Testis (tissue), 2 donors: Measurements from ENCODE around the gene KIF5C.

Experiments used
- CTCF ChIP-seq, 3 experiments: fragments of 450-650 bp in 2 of 3; fragments of 200-600 bp in 1 of 3; sonication (generic) in 1 of 3; IDR thresholded peaks; one replicate each; pipeline ENCODE4 v1.5.1; 2016 to 2019; ENCODE audit warnings: antibody characterized with exemption in 3 of 3, mild to moderate bottlenecking in 2 of 3, moderate library complexity in 1 of 3
- POLR2A ChIP-seq: fragments of 450-650 bp; IDR thresholded peaks from one replicate; pipeline ENCODE4 v1.6.1; 2017; ENCODE audit warnings: antibody characterized with exemption, mild to moderate bottlenecking, moderate library complexity

DNA sequence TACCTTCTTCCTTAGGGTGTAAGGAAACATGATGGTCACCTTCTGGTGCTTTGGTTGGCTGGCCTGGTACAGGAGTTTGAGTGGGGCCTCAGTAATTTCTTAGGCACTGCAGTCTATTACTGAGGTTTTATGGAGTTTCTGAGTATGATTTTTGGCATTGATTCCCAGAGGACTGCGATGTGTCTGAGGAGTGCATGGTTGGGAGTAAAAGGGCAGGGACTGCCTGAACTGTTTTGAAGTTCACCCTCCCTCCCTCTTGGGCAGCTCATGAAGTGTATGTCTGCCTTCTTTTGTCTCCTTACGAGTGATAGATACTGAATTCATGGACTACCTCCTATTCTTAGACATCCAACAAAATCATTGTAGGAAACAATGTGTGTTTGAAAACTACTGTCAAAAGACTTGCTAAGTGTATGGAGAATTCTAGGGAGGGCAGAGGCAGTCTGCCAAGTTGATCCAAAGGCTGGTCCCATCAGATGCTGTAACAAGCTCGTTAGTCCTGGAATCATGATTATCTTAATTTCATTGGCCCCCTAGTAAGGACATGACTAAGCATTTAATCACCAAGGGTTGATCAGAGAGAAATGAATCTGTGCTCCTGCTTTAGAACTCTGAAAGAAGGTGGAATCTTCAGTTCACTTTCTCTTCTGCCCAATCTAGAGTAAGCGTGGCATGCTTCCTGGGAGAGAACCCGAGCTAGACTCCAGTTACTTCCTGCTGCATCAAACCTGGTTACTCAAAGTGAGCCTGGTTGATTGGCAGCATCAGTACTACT is 190.0 kb downstream of the KIF5C start:
- no peak for TF ChIP-seq CTCF (IDR thresholded peaks at IDR 0.05)
- TF ChIP-seq POLR2A = no peak
